GM12864 (cell line): ENCODE measurements around the gene CLEC1B.
"Not testable (repeated sequence)": the region's sequence is repeated elsewhere in the genome, so short reads cannot be mapped to it uniquely, and the experiment has no call there.

Experiments
- DNase-seq: peaks from one replicate; pipeline ENCODE4 v3.0.0-alpha.2; 2011; ENCODE audit warnings: low read depth
- H3K4me3 ChIP-seq: 2 replicates; pipeline ENCODE4 v1.5.1; 2011; ENCODE audit warnings: mild to moderate bottlenecking, low read depth, low read length, control low read depth
- CTCF ChIP-seq: IDR thresholded peaks from 2 replicates; pipeline ENCODE4 v1.5.1; 2011; ENCODE audit warnings: low read depth, mild to moderate bottlenecking, moderate library complexity, low read length, control low read depth, inconsistent platforms; ENCODE audit errors: missing control alignments

The CLEC1B gene

GRCh38 chr12:9975614-9976013 lies 23.3 kb downstream of the CLEC1B start:
- DNase-seq, result no peak
- H3K4me3 ChIP-seq, result no peak overlapping the region
- no peak for TF ChIP-seq CTCF

- not testable (repeated sequence) for H3K4me3 ChIP-seq, DNase-seq
These were observed 24.2 kb downstream of the CLEC1B start for GRCh38 chr12:9974731-9975130.

- no peak overlapping the region for H3K4me3 ChIP-seq
- TF ChIP-seq CTCF, result no peak
- DNase-seq, result no peak
These were observed 25.0 kb downstream of the CLEC1B start for GRCh38 chr12:9973949-9974348.

GRCh38 chr12:9971181-9971580 lies 27.7 kb downstream of the CLEC1B start, which contains the start of gene CLEC12A:
CLEC12A (plus strand) TSS chr12:9971409; CDS start chr12:9971597, 188 bp downstream.
- no peak for DNase-seq
- no peak for TF ChIP-seq CTCF
- H3K4me3 ChIP-seq, result no peak within 1 kb of the TSS

- H3K4me3 ChIP-seq, result no peak overlapping the region
- no peak for DNase-seq
- TF ChIP-seq CTCF, result no peak
These were observed 29.2 kb downstream of the CLEC1B start for GRCh38 chr12:9969673-9970072.

GRCh38 chr12:9961901-9962300 lies 37.0 kb downstream of the CLEC1B start:
- DNase-seq, result no peak
- TF ChIP-seq CTCF, result no peak
- H3K4me3 ChIP-seq, result no peak overlapping the region

GRCh38 chr12:9961106-9961505 lies 37.8 kb downstream of the CLEC1B start:
- DNase-seq, result no peak
- no peak for TF ChIP-seq CTCF
- no peak overlapping the region for H3K4me3 ChIP-seq

GRCh38 chr12:9960590-9960989 lies 38.3 kb downstream of the CLEC1B start:
- no peak for TF ChIP-seq CTCF
- no peak overlapping the region for H3K4me3 ChIP-seq

More at GRCh38 chr12:9960590-9960989, 38.3 kb downstream of the CLEC1B start:
- DNase-seq, result no peak
